ENCODE results near the gene NXPH4. TPM values are rescaled to one million over a fixed set of nuclear protein-coding genes. Genes with fewer than 3 reads are reported as not detected.

The NXPH4 gene
- total and polyA plus RNA-seq, 9 donors, result 0.13 to 0.20 TPM; not detected in 7

GRCh38 chr12:57198329-57198728 lies 18.3 kb upstream of the NXPH4 start:
- 87 to 89% (median 87%) methylated on average over 17 of the region's 17 CpGs for WGBS, 3 donors
- TF ChIP-seq EP300 (IDR thresholded peaks at IDR 0.05) (no peak), POLR2A (IDR thresholded peaks at IDR 0.05) (no peak)
- TF ChIP-seq, protein P1, sequence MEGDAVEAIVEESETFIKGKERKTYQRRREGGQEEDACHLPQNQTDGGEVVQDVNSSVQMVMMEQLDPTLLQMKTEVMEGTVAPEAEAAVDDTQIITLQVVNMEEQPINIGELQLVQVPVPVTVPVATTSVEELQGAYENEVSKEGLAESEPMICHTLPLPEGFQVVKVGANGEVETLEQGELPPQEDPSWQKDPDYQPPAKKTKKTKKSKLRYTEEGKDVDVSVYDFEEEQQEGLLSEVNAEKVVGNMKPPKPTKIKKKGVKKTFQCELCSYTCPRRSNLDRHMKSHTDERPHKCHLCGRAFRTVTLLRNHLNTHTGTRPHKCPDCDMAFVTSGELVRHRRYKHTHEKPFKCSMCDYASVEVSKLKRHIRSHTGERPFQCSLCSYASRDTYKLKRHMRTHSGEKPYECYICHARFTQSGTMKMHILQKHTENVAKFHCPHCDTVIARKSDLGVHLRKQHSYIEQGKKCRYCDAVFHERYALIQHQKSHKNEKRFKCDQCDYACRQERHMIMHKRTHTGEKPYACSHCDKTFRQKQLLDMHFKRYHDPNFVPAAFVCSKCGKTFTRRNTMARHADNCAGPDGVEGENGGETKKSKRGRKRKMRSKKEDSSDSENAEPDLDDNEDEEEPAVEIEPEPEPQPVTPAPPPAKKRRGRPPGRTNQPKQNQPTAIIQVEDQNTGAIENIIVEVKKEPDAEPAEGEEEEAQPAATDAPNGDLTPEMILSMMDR (IDR thresholded peaks at IDR 0.05), result no peak
- no peaks in the 10 kb centered on the region for H3K4me1 ChIP-seq (ENCODE audit: insufficient read depth)
- no peak for DNase-seq
- peaks cover 4% of the 10 kb centered on the region for H3K36me3 ChIP-seq
- H3K4me3 ChIP-seq, result no peak overlapping the region
- H3K27ac ChIP-seq, result no peak overlapping the region
- H3K9me3 ChIP-seq, result no peaks in the 10 kb centered on the region
- H3K27me3 ChIP-seq, result no peaks in the 10 kb centered on the region
- intact Hi-C loops (cut with DNase I), result no loop called here

- no peak for DNase-seq
- TF ChIP-seq POLR2A (IDR thresholded peaks at IDR 0.05), result no peak
- TF ChIP-seq, protein P1 (IDR thresholded peaks at IDR 0.05), result no peak
- no peak for TF ChIP-seq EP300 (IDR thresholded peaks at IDR 0.05)
- intact Hi-C loops (cut with DNase I), result no loop called here
- Histone ChIP-seq H3K9me3 (no peaks in the 10 kb centered on the region), H3K27me3 (no peaks in the 10 kb centered on the region), H3K4me1 (ENCODE audit: insufficient read depth) (no peaks in the 10 kb centered on the region), H3K36me3 (peaks cover 4% of the 10 kb centered on the region), H3K4me3 (no peak overlapping the region), H3K27ac (no peak overlapping the region)
- WGBS, 3 donors, result 81 to 83% (median 82%) methylated on average over 15 of the region's 15 CpGs
Measured at GRCh38 chr12:57199191-57199590, 17.4 kb upstream of the NXPH4 start.

- WGBS, 3 donors, result 81 to 90% (median 90%) methylated on average over 14 to 15 of the region's 15 CpGs
- intact Hi-C loops (cut with DNase I), result no loop called here
- no peaks in the 10 kb centered on the region for H3K9me3 ChIP-seq
- TF ChIP-seq, protein P1 (IDR thresholded peaks at IDR 0.05), result no peak
- TF ChIP-seq EP300 (IDR thresholded peaks at IDR 0.05) (no peak), POLR2A (IDR thresholded peaks at IDR 0.05) (no peak)
- no peaks in the 10 kb centered on the region for H3K4me1 ChIP-seq (ENCODE audit: insufficient read depth)
- no peak overlapping the region for H3K4me3 ChIP-seq
- no peak overlapping the region for H3K27ac ChIP-seq
- H3K27me3 ChIP-seq, result no peaks in the 10 kb centered on the region
- peaks cover 4% of the 10 kb centered on the region for H3K36me3 ChIP-seq
- DNase-seq, result no peak
Measured at GRCh38 chr12:57200497-57200896, 16.1 kb upstream of the NXPH4 start.

- H3K4me3 ChIP-seq, result no peak overlapping the region
- H3K27ac ChIP-seq, result no peak overlapping the region
- H3K36me3 ChIP-seq, result peaks cover 4% of the 10 kb centered on the region
- 54 to 60% (median 57%) methylated on average over 8 of the region's 8 CpGs for WGBS, 3 donors
- H3K9me3 ChIP-seq, result no peaks in the 10 kb centered on the region
- H3K4me1 ChIP-seq (ENCODE audit: insufficient read depth), result no peaks in the 10 kb centered on the region
- no peaks in the 10 kb centered on the region for H3K27me3 ChIP-seq
- TF ChIP-seq EP300 (IDR thresholded peaks at IDR 0.05), result no peak
- TF ChIP-seq, protein P1 (IDR thresholded peaks at IDR 0.05), result no peak
- no peak for TF ChIP-seq POLR2A (IDR thresholded peaks at IDR 0.05)
- intact Hi-C loops (cut with DNase I), result no loop called here
- DNase-seq, result no peak
Measured at GRCh38 chr12:57201219-57201618, 15.4 kb upstream of the NXPH4 start.
